HEK293 (cell line): ENCODE measurements around the gene KIF5A.

Experiments used
- BCL11B ChIP-seq: fragments of 450-650 bp; formaldehyde crosslinking; IDR thresholded peaks from 2 replicates; pipeline ENCODE4 v1.5.1; 2016; ENCODE audit warnings: low read depth, missing biosample characterization, missing genetic modification characterization
- EGR2 ChIP-seq: fragments of 450-650 bp; formaldehyde crosslinking; IDR thresholded peaks from 2 replicates; pipeline ENCODE4 v1.5.1; 2016; ENCODE audit warnings: low read depth, missing biosample characterization, missing genetic modification characterization
- GLIS1 ChIP-seq: fragments of 450-650 bp; formaldehyde crosslinking; IDR thresholded peaks from 2 replicates; pipeline ENCODE4 v1.5.1; 2016; ENCODE audit warnings: missing biosample characterization, missing genetic modification characterization
- MEIS1 ChIP-seq: sonication (generic); formaldehyde crosslinking; IDR thresholded peaks from 2 replicates; pipeline ENCODE4 v1.8.1; 2022; ENCODE audit warnings: missing genetic modification reagents, mild to moderate bottlenecking, borderline replicate concordance
- PRDM6 ChIP-seq: fragments of 450-650 bp; formaldehyde crosslinking; IDR thresholded peaks from 2 replicates; pipeline ENCODE4 v1.5.1; 2017; ENCODE audit warnings: missing biosample characterization, missing genetic modification characterization
- REPIN1 ChIP-seq: fragments of 450-650 bp; formaldehyde crosslinking; IDR thresholded peaks from 2 replicates; pipeline ENCODE4 v1.5.1; 2017; ENCODE audit warnings: missing biosample characterization, missing genetic modification characterization, low read depth
- SP2 ChIP-seq: fragments of 450-650 bp; formaldehyde crosslinking; IDR thresholded peaks from 2 replicates; pipeline ENCODE4 v1.5.1; 2016; ENCODE audit warnings: missing biosample characterization, missing genetic modification characterization
- SP3 ChIP-seq: fragments of 450-650 bp; formaldehyde crosslinking; IDR thresholded peaks from 2 replicates; pipeline ENCODE4 v1.5.1; 2016; ENCODE audit warnings: missing biosample characterization, missing genetic modification characterization
- YY1 ChIP-seq: fragments of 450-650 bp; formaldehyde crosslinking; IDR thresholded peaks from 2 replicates; pipeline ENCODE4 v1.5.1; 2018; ENCODE audit warnings: missing biosample characterization, missing genetic modification characterization
- YY2 ChIP-seq: fragments of 450-650 bp; formaldehyde crosslinking; IDR thresholded peaks from 2 replicates; pipeline ENCODE4 v1.5.1; 2016; ENCODE audit warnings: missing biosample characterization, missing genetic modification characterization
- ZBTB1 ChIP-seq: fragments of 450-650 bp; formaldehyde crosslinking; IDR thresholded peaks from 2 replicates; pipeline ENCODE4 v1.5.1; 2016; ENCODE audit warnings: missing biosample characterization, missing genetic modification characterization
- ZBTB44 ChIP-seq: fragments of 450-650 bp; IDR thresholded peaks from 2 replicates; pipeline ENCODE4 v1.5.1; 2018; ENCODE audit warnings: missing biosample characterization, mild to moderate bottlenecking, missing genetic modification characterization
- ZFP3 ChIP-seq: fragments of 450-650 bp; formaldehyde crosslinking; IDR thresholded peaks from 2 replicates; pipeline ENCODE4 v1.5.1; 2016; ENCODE audit warnings: low read depth, missing biosample characterization, missing genetic modification characterization
- ZNF112 ChIP-seq: fragments of 450-650 bp; formaldehyde crosslinking; IDR thresholded peaks from 2 replicates; pipeline ENCODE4 v1.5.0; 2017; ENCODE audit warnings: missing biosample characterization, missing genetic modification characterization
- ZNF133 ChIP-seq: fragments of 450-650 bp; formaldehyde crosslinking; IDR thresholded peaks from 2 replicates; pipeline ENCODE4 v1.5.1; 2016; ENCODE audit warnings: missing biosample characterization, missing genetic modification characterization
- ZNF211 ChIP-seq: fragments of 450-650 bp; formaldehyde crosslinking; IDR thresholded peaks from 2 replicates; pipeline ENCODE4 v1.5.1; 2016; ENCODE audit warnings: low read depth, missing biosample characterization, missing genetic modification characterization
- ZNF221 ChIP-seq: fragments of 450-650 bp; formaldehyde crosslinking; IDR thresholded peaks from 2 replicates; pipeline ENCODE4 v1.5.1; 2017; ENCODE audit warnings: missing biosample characterization, missing genetic modification characterization, borderline replicate concordance
- ZNF24 ChIP-seq: fragments of 450-650 bp; formaldehyde crosslinking; IDR thresholded peaks from 2 replicates; pipeline ENCODE4 v1.5.1; 2016; ENCODE audit warnings: missing biosample characterization, missing genetic modification characterization
- ZNF280C ChIP-seq: fragments of 450-650 bp; formaldehyde crosslinking; IDR thresholded peaks from 2 replicates; pipeline ENCODE4 v1.5.1; 2016; ENCODE audit warnings: missing biosample characterization, missing genetic modification characterization
- ZNF280D ChIP-seq: fragments of 450-650 bp; formaldehyde crosslinking; IDR thresholded peaks from 2 replicates; pipeline ENCODE4 v1.5.1; 2016; ENCODE audit warnings: missing biosample characterization, missing genetic modification characterization
- ZNF341 ChIP-seq: fragments of 450-650 bp; formaldehyde crosslinking; IDR thresholded peaks from 2 replicates; pipeline ENCODE4; 2016; ENCODE audit warnings: low read depth, missing biosample characterization, missing genetic modification characterization
- ZNF366 ChIP-seq: fragments of 450-650 bp; formaldehyde crosslinking; conservative IDR thresholded peaks from 2 replicates; pipeline ENCODE4 v1.5.1; 2016; ENCODE audit warnings: missing biosample characterization, missing genetic modification characterization
- ZNF624 ChIP-seq: fragments of 450-650 bp; formaldehyde crosslinking; IDR thresholded peaks from 2 replicates; pipeline ENCODE4 v1.5.1; 2017; ENCODE audit warnings: missing biosample characterization, missing genetic modification characterization
- ZNF629 ChIP-seq: fragments of 450-650 bp; formaldehyde crosslinking; IDR thresholded peaks from 2 replicates; pipeline ENCODE4 v1.5.1; 2017; ENCODE audit warnings: missing biosample characterization, missing genetic modification characterization
- ZNF664 ChIP-seq: fragments of 450-650 bp; formaldehyde crosslinking; IDR thresholded peaks from 2 replicates; pipeline ENCODE4 v1.5.1; 2016; ENCODE audit warnings: missing biosample characterization, missing genetic modification characterization
- ZNF704 ChIP-seq: fragments of 450-650 bp; formaldehyde crosslinking; IDR thresholded peaks from 2 replicates; pipeline ENCODE4 v1.5.1; 2016; ENCODE audit warnings: missing biosample characterization, missing genetic modification characterization
- ZSCAN30 ChIP-seq: fragments of 450-650 bp; IDR thresholded peaks from 2 replicates; pipeline ENCODE4 v1.5.1; 2018; ENCODE audit warnings: missing biosample characterization, mild to moderate bottlenecking, missing genetic modification characterization, moderate library complexity
- TF ChIP-seq, protein P1 (sequence below): fragments of 450-650 bp; formaldehyde crosslinking; IDR thresholded peaks from 2 replicates; pipeline ENCODE4 v1.5.1; 2016; ENCODE audit warnings: missing biosample characterization, missing genetic modification characterization
- TF ChIP-seq, protein P2 (sequence below): fragments of 450-650 bp; formaldehyde crosslinking; IDR thresholded peaks from 2 replicates; pipeline ENCODE4 v1.5.1; 2016; ENCODE audit warnings: missing biosample characterization, missing genetic modification characterization

KIF5A gene

DNA sequence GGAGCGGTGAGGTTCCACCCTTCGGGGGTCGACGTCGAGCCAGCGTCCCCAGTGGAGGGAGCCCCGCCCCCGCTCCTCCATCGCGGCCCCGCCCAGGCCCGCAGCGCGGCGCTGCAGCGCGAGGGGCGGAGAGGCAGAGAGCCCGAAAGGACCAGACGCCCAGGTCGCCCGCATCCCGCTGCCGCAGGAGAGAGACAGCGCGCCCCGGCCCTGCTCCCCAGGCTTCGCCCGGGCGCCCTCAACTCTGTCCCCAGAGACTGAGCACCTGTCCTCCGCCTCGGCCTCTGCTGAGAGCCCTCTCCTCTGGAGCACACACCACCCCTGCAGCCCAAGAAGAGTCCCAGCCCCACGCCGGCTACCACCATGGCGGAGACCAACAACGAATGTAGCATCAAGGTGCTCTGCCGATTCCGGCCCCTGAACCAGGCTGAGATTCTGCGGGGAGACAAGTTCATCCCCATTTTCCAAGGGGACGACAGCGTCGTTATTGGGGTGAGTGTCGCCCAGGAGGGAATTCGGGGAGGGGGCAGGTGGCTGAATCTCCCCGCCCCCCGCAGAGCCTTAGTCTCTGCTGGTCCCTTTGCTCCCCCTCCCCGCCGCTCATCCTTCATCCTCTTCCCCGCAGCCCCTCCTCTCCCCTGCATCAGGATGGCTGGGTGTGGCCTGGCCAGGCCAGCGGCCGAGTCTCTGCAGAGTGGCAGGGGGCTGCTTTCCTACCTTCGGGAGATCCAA, at the start of gene KIF5A (continued):
- TF ChIP-seq ZBTB44 (tag by site-specific recombination) (no peak), ZNF366 (tag by site-specific recombination) (no peak), GLIS1 (tag by site-specific recombination) (peak; percentile 44), ZFP3 (tag by site-specific recombination) (no peak), PRDM6 (no peak), EGR2 (tag by site-specific recombination) (no peak), ZNF624 (tag by site-specific recombination) (no peak), ZNF133 (tag by site-specific recombination) (no peak), ZNF280D (tag by site-specific recombination) (no peak), ZNF24 (tag by site-specific recombination) (no peak), SP3 (tag by site-specific recombination) (peak; percentile 72), ZNF112 (no peak), ZNF280C (tag by site-specific recombination) (no peak), ZNF221 (tag by site-specific recombination) (no peak), ZBTB1 (tag by site-specific recombination) (no peak), MEIS1 (CRISPR knock-in tag) (no peak), ZNF664 (no peak), ZSCAN30 (tag by site-specific recombination) (no peak), ZNF629 (peak; percentile 37; the same call in 1 of the 2 replicates), ZNF341 (peak; percentile 69), YY1 (tag by site-specific recombination) (no peak), SP2 (tag by site-specific recombination) (peak; percentile 59), YY2 (tag by site-specific recombination) (0 out of 2 replicates have a peak, but pooled peaks have one; percentile 41), ZNF704 (tag by site-specific recombination) (no peak), ZNF211 (tag by site-specific recombination) (no peak), BCL11B (tag by site-specific recombination) (no peak), REPIN1 (tag by site-specific recombination) (no peak)
- TF ChIP-seq, protein P1, sequence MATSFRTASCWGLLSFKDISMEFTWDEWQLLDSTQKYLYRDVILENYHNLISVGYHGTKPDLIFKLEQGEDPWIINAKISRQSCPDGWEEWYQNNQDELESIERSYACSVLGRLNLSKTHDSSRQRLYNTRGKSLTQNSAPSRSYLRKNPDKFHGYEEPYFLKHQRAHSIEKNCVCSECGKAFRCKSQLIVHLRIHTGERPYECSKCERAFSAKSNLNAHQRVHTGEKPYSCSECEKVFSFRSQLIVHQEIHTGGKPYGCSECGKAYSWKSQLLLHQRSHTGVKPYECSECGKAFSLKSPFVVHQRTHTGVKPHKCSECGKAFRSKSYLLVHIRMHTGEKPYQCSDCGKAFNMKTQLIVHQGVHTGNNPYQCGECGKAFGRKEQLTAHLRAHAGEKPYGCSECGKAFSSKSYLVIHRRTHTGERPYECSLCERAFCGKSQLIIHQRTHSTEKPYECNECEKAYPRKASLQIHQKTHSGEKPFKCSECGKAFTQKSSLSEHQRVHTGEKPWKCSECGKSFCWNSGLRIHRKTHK (tag by site-specific recombination), result no peak
- TF ChIP-seq, protein P2, sequence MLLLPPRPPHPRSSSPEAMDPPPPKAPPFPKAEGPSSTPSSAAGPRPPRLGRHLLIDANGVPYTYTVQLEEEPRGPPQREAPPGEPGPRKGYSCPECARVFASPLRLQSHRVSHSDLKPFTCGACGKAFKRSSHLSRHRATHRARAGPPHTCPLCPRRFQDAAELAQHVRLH, result no peak
